HG02938 (cell line): ENCODE results near the gene HSD11B2.
"Not testable (repeated sequence)": the region's sequence is repeated elsewhere in the genome, so short reads cannot be mapped to it uniquely, and the experiment has no call there.

Experiments
- ATAC-seq: cut with Tn5 transposase; IDR thresholded peaks from one replicate; pipeline ENCODE4 v1.9.1; 2021; ENCODE audit warnings: mild to moderate bottlenecking, moderate library complexity; ENCODE audit not compliant: unreplicated experiment

HSD11B2 gene

GRCh38 chr16:67413978-67414911 lies 16.7 kb upstream of the HSD11B2 start:
- ATAC-seq: no peak

GRCh38 chr16:67415421-67415820 lies 15.5 kb upstream of the HSD11B2 start:
- ATAC-seq: not testable (repeated sequence)

GRCh38 chr16:67415872-67416793 lies 14.8 kb upstream of the HSD11B2 start, which contains the start of gene ZDHHC1:
ZDHHC1 (minus strand) TSS chr16:67416477; CDS start chr16:67407775, 8,702 bp downstream.
- ATAC-seq: no peak

GRCh38 chr16:67417333-67418061 lies 13.4 kb upstream of the HSD11B2 start:
- no peak for ATAC-seq

GRCh38 chr16:67419502-67419901 lies 11.4 kb upstream of the HSD11B2 start:
- no peak for ATAC-seq

- no peak for ATAC-seq
Observed at GRCh38 chr16:67419931-67420330, 11.0 kb upstream of the HSD11B2 start.

- no peak for ATAC-seq
Observed at GRCh38 chr16:67421030-67421429, 9.9 kb upstream of the HSD11B2 start.

- no peak for ATAC-seq
Observed at GRCh38 chr16:67423015-67423414, 7.9 kb upstream of the HSD11B2 start.

- ATAC-seq: no peak
Observed at GRCh38 chr16:67423611-67424260, 7.2 kb upstream of the HSD11B2 start.

GRCh38 chr16:67424261-67424615 lies 6.7 kb upstream of the HSD11B2 start:
- ATAC-seq: no peak

- ATAC-seq: no peak
Observed at GRCh38 chr16:67425061-67425460, 5.9 kb upstream of the HSD11B2 start.

GRCh38 chr16:67425580-67425979 lies 5.3 kb upstream of the HSD11B2 start:
- ATAC-seq: no peak

- ATAC-seq: no peak
Observed at GRCh38 chr16:67426022-67426421, 4.9 kb upstream of the HSD11B2 start.

GRCh38 chr16:67426950-67427349 lies 4.0 kb upstream of the HSD11B2 start:
- ATAC-seq: no peak

GRCh38 chr16:67428146-67428731 lies 2.7 kb upstream of the HSD11B2 start:
- ATAC-seq: no peak

GRCh38 chr16:67429053-67429798 lies 1.7 kb upstream of the HSD11B2 start:
- ATAC-seq: no peak

- no peak for ATAC-seq
Observed at GRCh38 chr16:67429799-67430503, 970 bp upstream of the HSD11B2 start.

GRCh38 chr16:67430504-67430976 lies 381 bp upstream of the HSD11B2 start:
- no peak for ATAC-seq
